ENCODE data around the gene CTSV. TPM values are rescaled to one million over a fixed set of nuclear protein-coding genes. Genes with fewer than 3 reads are reported as not detected.

CTSV gene
- polyA plus RNA-seq, 1 donor (not counting 4 experiments of a cell fraction or from before 2014, with no cell fraction given): 101 TPM

- no peaks in the 10 kb centered on the region for H3K36me3 ChIP-seq (ENCODE audit: control insufficient read depth in 2 of 2, extremely low read depth in 1 of 2, insufficient read depth in 2 of 2, low read length in 2 of 2)
- dilution Hi-C loops (cut with MboI; ENCODE audit: extremely low pct_ligation_motif_present, low sequenced_read_pairs): no loop called here
- no peaks in the 10 kb centered on the region for H3K4me1 ChIP-seq (ENCODE audit: control insufficient read depth, extremely low read depth, insufficient read depth, low read length)
- no peaks in the 10 kb centered on the region for H3K9me1 ChIP-seq (ENCODE audit: control insufficient read depth, extremely low read depth, insufficient read depth, low read length)
- H3K9me3 ChIP-seq (ENCODE audit: control insufficient read depth, low read depth, low read length): no peaks in the 10 kb centered on the region
- DNase-seq (ENCODE audit: low read depth, low spot score) (no peak), FAIRE-seq (no peak)
- no peaks in the 10 kb centered on the region for H4K20me1 ChIP-seq (ENCODE audit: control insufficient read depth, extremely low read depth, insufficient read depth, low read length)
- no peaks in the 10 kb centered on the region for H3K79me2 ChIP-seq (ENCODE audit: control insufficient read depth, insufficient read depth, low read length)
- no peak overlapping the region for H3K4me2 ChIP-seq (ENCODE audit: control insufficient read depth, extremely low read depth, insufficient read depth, low read depth, low read length)
- no peak overlapping the region for H2AFZ ChIP-seq (ENCODE audit: control insufficient read depth, low read length)
- H3K27me3 ChIP-seq (ENCODE audit: control insufficient read depth, extremely low read depth, insufficient read depth, low read length): no peaks in the 10 kb centered on the region
- H3K27ac ChIP-seq (ENCODE audit: control insufficient read depth, insufficient read depth, low read length): no peak overlapping the region
- H3K9ac ChIP-seq (ENCODE audit: control insufficient read depth, extremely low read depth, insufficient read depth, low read length): no peak overlapping the region
- no peak for TF ChIP-seq EZH2 (IDR thresholded peaks at IDR 0.05; ENCODE audit: low read length)
- no peak for TF ChIP-seq CTCF (optimal IDR thresholded peaks at IDR 0.05 in 1 of 3, IDR thresholded peaks at IDR 0.05 in 1 of 3, conservative IDR thresholded peaks at IDR 0.05 in 1 of 3; ENCODE audit: extremely low read depth in 1 of 3, insufficient read depth in 2 of 3, low read length in 3 of 3)
- H3K4me3 ChIP-seq (ENCODE audit: control insufficient read depth in 2 of 3, extremely low read depth in 1 of 3, insufficient read depth in 2 of 3, low read depth in 1 of 3, low read length in 3 of 3): no peak overlapping the region
These were observed 14.8 kb upstream of the CTSV start for GRCh38 chr9:97053717-97054116.

GRCh38 chr9:97052735-97053134, 13.8 kb upstream of the CTSV start:
- no peaks in the 10 kb centered on the region for H4K20me1 ChIP-seq (ENCODE audit: control insufficient read depth, extremely low read depth, insufficient read depth, low read length)
- no peak overlapping the region for H3K4me2 ChIP-seq (ENCODE audit: control insufficient read depth, extremely low read depth, insufficient read depth, low read depth, low read length)
- H3K36me3 ChIP-seq (ENCODE audit: control insufficient read depth in 2 of 2, extremely low read depth in 1 of 2, insufficient read depth in 2 of 2, low read length in 2 of 2): no peaks in the 10 kb centered on the region
- H3K9me1 ChIP-seq (ENCODE audit: control insufficient read depth, extremely low read depth, insufficient read depth, low read length): no peaks in the 10 kb centered on the region
- DNase-seq (ENCODE audit: low read depth, low spot score) (no peak), FAIRE-seq (no peak)
- H3K9ac ChIP-seq (ENCODE audit: control insufficient read depth, extremely low read depth, insufficient read depth, low read length): no peak overlapping the region
- no peak overlapping the region for H3K4me3 ChIP-seq (ENCODE audit: control insufficient read depth in 2 of 3, extremely low read depth in 1 of 3, insufficient read depth in 2 of 3, low read depth in 1 of 3, low read length in 3 of 3)
- H3K27me3 ChIP-seq (ENCODE audit: control insufficient read depth, extremely low read depth, insufficient read depth, low read length): no peaks in the 10 kb centered on the region
- dilution Hi-C loops (cut with MboI; ENCODE audit: extremely low pct_ligation_motif_present, low sequenced_read_pairs): no loop called here
- no peaks in the 10 kb centered on the region for H3K9me3 ChIP-seq (ENCODE audit: control insufficient read depth, low read depth, low read length)
- no peak overlapping the region for H2AFZ ChIP-seq (ENCODE audit: control insufficient read depth, low read length)
- no peaks in the 10 kb centered on the region for H3K4me1 ChIP-seq (ENCODE audit: control insufficient read depth, extremely low read depth, insufficient read depth, low read length)
- no peaks in the 10 kb centered on the region for H3K79me2 ChIP-seq (ENCODE audit: control insufficient read depth, insufficient read depth, low read length)
- no peak overlapping the region for H3K27ac ChIP-seq (ENCODE audit: control insufficient read depth, insufficient read depth, low read length)
- TF ChIP-seq CTCF (optimal IDR thresholded peaks at IDR 0.05 in 1 of 3, IDR thresholded peaks at IDR 0.05 in 1 of 3, conservative IDR thresholded peaks at IDR 0.05 in 1 of 3; ENCODE audit: extremely low read depth in 1 of 3, insufficient read depth in 2 of 3, low read length in 3 of 3): no peak
- no peak for TF ChIP-seq EZH2 (IDR thresholded peaks at IDR 0.05; ENCODE audit: low read length)
